Type B pancreatic cell (in vitro differentiated cells): Measurements from ENCODE around the gene HMGCR. TPM values are rescaled to one million over a fixed set of nuclear protein-coding genes. Genes with fewer than 3 reads are reported as not detected.

ENCODE experiments used
- DNase-seq: peaks from one replicate; pipeline ENCODE4 v3.0.0; 2021; ENCODE audit warnings: mixed read lengths; ENCODE audit not compliant: unreplicated experiment; ENCODE audit errors: extremely low spot score
- H3K27ac Mint-ChIP-seq: 2 replicates; pipeline ENCODE4 v1.8.0; 2021; ENCODE audit warnings: mild to moderate bottlenecking, mixed read lengths
- H3K27me3 Mint-ChIP-seq: 2 replicates; pipeline ENCODE4 v1.8.0; 2021; ENCODE audit warnings: mixed read lengths
- H3K36me3 Mint-ChIP-seq: 2 replicates; pipeline ENCODE4 v1.8.0; 2021; ENCODE audit warnings: mixed read lengths
- H3K4me1 Mint-ChIP-seq: one replicate; pipeline ENCODE4 v1.8.0; 2021; ENCODE audit warnings: mixed read lengths; ENCODE audit not compliant: unreplicated experiment
- H3K4me3 Mint-ChIP-seq: 2 replicates; pipeline ENCODE4 v1.8.0; 2021; ENCODE audit warnings: mild to moderate bottlenecking, mixed read lengths
- H3K9me3 Mint-ChIP-seq: 2 replicates; pipeline ENCODE4 v1.8.0; 2021; ENCODE audit warnings: mixed read lengths
- total RNA-seq: library from RNA; stranded (reverse); gene quantifications from 2 replicates; pipeline ENCODE4 v1.2.1, GENCODE V29; 2021; ENCODE audit warnings: low replicate concordance
- TF ChIP-seq, protein P1 (sequence below): fragments of 200-600 bp; sonication (generic); conservative IDR thresholded peaks from 2 replicates; pipeline ENCODE4 v1.5.0; 2021; ENCODE audit warnings: antibody characterized with exemption, mild to moderate bottlenecking

The HMGCR gene
- total RNA-seq, 1 donor from 2014 or later: 134 TPM

DNA sequence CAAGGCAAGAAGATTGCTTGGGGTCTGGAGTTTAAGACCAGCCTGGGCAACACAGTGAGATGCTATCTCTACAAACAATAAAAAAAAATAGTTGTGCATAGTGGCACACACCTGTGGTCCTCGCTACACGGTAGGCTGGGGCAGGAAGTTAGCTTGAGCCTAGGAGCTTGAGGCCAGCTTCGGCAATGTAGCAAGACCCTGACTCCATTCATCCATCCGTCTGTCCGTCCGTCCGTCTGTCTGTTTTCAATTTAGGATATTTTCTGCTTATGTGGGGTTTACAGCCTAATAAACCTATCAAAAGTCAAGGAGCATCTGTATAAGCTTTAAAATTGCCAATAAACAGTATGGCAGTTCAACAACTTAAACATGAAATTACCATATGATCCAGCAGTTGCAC lies 19.7 kb downstream of the HMGCR start:
- Mint-ChIP-seq H3K27me3 (no peaks in the 10 kb centered on the region), H3K9me3 (no peaks in the 10 kb centered on the region), H3K27ac (no peak overlapping the region), H3K36me3 (peaks cover 37% of the 10 kb centered on the region), H3K4me1 (no peaks in the 10 kb centered on the region), H3K4me3 (no peak overlapping the region)
- no peak for DNase-seq
- TF ChIP-seq, protein P1, sequence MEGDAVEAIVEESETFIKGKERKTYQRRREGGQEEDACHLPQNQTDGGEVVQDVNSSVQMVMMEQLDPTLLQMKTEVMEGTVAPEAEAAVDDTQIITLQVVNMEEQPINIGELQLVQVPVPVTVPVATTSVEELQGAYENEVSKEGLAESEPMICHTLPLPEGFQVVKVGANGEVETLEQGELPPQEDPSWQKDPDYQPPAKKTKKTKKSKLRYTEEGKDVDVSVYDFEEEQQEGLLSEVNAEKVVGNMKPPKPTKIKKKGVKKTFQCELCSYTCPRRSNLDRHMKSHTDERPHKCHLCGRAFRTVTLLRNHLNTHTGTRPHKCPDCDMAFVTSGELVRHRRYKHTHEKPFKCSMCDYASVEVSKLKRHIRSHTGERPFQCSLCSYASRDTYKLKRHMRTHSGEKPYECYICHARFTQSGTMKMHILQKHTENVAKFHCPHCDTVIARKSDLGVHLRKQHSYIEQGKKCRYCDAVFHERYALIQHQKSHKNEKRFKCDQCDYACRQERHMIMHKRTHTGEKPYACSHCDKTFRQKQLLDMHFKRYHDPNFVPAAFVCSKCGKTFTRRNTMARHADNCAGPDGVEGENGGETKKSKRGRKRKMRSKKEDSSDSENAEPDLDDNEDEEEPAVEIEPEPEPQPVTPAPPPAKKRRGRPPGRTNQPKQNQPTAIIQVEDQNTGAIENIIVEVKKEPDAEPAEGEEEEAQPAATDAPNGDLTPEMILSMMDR: no peak

DNA sequence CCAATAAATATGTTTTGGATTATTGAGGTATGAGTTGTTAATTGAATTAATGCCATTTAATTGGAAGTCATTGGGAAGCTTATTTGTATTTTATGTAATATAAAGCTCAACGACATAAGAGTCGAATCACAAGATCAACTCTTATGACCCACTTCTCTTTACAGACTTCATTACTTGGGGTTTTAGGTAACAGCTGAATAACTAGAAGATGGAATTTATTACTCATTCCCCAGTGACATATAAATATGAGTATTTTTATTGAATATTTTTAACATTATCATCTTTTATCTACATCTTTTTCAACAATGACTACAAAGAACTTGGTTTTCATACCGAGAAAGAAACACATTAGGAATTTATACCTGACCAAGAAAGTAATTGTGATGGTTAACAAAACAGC lies 21.1 kb downstream of the HMGCR start:
- TF ChIP-seq, protein P1: no peak
- Mint-ChIP-seq H3K27ac (no peak overlapping the region), H3K9me3 (no peaks in the 10 kb centered on the region), H3K27me3 (no peaks in the 10 kb centered on the region), H3K4me1 (peaks cover 2% of the 10 kb centered on the region), H3K4me3 (no peak overlapping the region), H3K36me3 (peaks cover 33% of the 10 kb centered on the region)
- DNase-seq: no peak

DNA sequence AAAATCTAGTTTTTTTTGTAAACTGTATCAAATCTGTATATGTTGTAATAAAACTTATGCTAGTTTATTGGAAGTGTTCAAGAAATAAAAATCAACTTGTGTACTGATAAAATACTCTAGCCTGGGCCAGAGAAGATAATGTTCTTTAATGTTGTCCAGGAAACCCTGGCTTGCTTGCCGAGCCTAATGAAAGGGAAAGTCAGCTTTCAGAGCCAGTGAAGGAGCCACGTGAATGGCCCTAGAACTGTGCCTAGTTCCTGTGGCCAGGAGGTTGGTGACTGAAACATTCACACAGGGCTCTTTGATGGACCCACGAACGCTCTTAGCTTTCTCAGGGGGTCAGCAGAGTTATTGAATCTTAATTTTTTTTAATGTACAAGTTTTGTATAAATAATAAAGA lies 24.3 kb downstream of the HMGCR start:
- no peak overlapping the region for H3K4me3 Mint-ChIP-seq
- H3K27ac Mint-ChIP-seq: no peak overlapping the region
- H3K4me1 Mint-ChIP-seq: peaks cover 8% of the 10 kb centered on the region
- H3K36me3 Mint-ChIP-seq: peaks cover 22% of the 10 kb centered on the region
- no peaks in the 10 kb centered on the region for H3K27me3 Mint-ChIP-seq
- TF ChIP-seq, protein P1: no peak
- no peak for DNase-seq
- H3K9me3 Mint-ChIP-seq: no peaks in the 10 kb centered on the region

DNA sequence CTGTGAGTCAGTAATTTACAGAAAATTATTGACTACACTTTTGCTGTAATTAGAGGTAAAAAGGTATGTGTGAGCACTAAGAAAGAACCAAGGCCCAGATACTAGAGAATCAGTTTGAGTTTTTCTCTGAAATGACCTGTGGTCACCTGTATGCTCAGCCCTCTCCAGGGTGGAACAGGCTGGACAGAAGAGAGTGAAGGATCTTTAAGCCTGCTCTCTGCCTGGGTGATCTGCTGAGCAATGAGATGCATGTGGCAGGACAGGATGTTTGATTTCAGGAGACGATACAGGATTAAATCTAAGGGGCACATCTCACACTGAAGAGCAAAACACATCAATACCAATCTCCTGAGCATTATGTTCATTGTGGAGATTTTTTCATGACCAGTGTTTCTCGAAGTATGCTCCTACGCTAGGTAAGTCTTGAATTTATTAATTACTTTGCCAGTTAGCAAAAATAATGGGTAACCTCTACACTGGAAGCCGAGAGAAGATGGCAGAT lies 25.5 kb downstream of the HMGCR start:
- no peak overlapping the region for H3K27ac Mint-ChIP-seq
- H3K27me3 Mint-ChIP-seq: no peaks in the 10 kb centered on the region
- H3K4me1 Mint-ChIP-seq: peaks cover 8% of the 10 kb centered on the region
- TF ChIP-seq, protein P1: no peak
- no peak for DNase-seq
- no peak overlapping the region for H3K4me3 Mint-ChIP-seq
- no peaks in the 10 kb centered on the region for H3K9me3 Mint-ChIP-seq
- H3K36me3 Mint-ChIP-seq: peaks cover 15% of the 10 kb centered on the region

DNA sequence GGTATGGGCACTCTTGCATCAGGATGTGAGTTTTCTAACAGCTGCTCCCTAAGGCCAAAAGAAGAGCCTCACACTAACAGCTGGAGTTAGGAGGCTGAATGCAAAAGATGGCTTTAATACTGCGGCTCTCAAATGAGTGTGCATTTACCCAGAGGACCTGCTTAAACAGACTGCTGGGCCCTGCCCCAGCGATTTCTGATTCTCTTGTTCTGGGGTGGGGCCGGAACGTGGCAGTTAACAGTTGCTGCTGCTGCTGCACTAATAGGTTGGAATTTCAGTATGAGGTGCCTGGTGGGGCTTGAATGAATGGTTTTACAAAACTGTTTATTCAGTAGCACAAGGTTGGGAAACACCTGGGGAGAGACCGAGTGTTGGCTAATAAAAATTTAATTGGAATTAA lies 26.1 kb downstream of the HMGCR start:
- Mint-ChIP-seq H3K4me3 (no peak overlapping the region), H3K36me3 (peaks cover 13% of the 10 kb centered on the region), H3K27me3 (no peaks in the 10 kb centered on the region), H3K27ac (no peak overlapping the region), H3K4me1 (peaks cover 8% of the 10 kb centered on the region), H3K9me3 (no peaks in the 10 kb centered on the region)
- TF ChIP-seq, protein P1: no peak
- DNase-seq: no peak
